HG03439 (cell line): ENCODE measurements around the gene LARP7.
A peak's percentile ranks its signal among the peaks of the same experiment; 100 is the strongest.
"Not testable (repeated sequence)": the region's sequence is repeated elsewhere in the genome, so short reads cannot be mapped to it uniquely, and the experiment has no call there.

ENCODE experiments used
- ATAC-seq: cut with Tn5 transposase; IDR thresholded peaks from one replicate; pipeline ENCODE4 v1.9.1; 2021; ENCODE audit warnings: mild to moderate bottlenecking, moderate library complexity; ENCODE audit not compliant: unreplicated experiment

LARP7 gene

GRCh38 chr4:112636688-112637551 lies at the start of gene LARP7, which contains the start of gene ZGRF1:
Gene LARP7 (plus strand): TSS chr4:112637143. CDS start chr4:112644670, 7,527 bp downstream.
Gene ZGRF1 (minus strand): TSS chr4:112636909. CDS start chr4:112633176, 3,733 bp downstream.
- ATAC-seq, result peak; percentile 90

GRCh38 chr4:112589206-112589605 lies 47.7 kb upstream of the LARP7 start:
- no peak for ATAC-seq

GRCh38 chr4:112591593-112591992 lies 45.4 kb upstream of the LARP7 start:
- no peak for ATAC-seq

GRCh38 chr4:112592717-112593116 lies 44.2 kb upstream of the LARP7 start:
- ATAC-seq, result no peak

DNA sequence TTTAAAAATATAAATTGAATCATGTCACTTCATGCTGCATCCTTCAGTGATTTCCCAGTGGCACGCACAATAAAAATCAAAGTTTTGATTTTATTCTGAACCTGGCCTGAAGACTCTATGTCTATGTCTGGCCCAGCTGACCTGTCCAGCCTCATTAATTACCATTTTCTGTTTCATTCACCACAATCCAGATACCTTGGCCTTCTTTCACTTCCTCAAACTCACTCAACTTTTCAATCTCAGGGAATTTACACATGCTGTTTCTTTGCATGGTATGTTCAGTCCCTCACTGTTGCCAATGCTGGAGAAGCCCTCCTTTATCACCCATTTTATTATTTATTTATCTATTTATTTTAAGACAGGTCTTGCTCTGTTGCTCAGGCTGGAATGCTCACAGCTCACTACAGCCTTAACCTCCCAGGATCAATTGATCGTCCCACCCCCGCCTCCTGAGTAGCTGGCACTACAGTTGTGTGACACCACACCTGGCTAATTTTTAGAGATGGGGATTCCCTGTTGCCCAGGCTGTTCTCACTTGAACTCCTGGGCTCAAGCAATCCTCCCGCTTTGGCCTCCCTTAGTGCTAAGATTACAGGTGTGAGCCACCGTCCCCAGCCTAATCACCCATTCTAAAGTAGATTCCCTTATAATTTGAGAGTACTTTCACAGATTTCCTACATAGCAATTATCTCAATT lies 43.4 kb upstream of the LARP7 start:
- no peak for ATAC-seq

DNA sequence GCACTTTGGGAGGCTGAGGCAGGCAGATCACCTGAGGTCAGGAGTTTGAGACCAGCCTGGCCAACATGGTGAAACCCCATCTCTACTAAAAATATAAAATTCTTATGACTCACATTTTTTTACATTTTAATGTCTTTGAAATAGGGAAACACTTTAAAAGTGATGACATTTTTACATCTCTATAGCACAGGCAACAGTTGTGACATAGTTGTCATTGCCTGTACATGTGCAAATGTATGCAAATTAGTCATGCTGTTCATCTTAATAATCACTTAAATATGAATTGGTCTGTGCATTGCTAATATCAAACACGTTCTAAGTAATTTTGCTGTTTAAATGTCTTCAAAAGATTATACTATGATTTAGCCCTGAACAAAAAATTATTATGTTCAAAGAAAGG lies 42.0 kb upstream of the LARP7 start:
- ATAC-seq, result no peak

DNA sequence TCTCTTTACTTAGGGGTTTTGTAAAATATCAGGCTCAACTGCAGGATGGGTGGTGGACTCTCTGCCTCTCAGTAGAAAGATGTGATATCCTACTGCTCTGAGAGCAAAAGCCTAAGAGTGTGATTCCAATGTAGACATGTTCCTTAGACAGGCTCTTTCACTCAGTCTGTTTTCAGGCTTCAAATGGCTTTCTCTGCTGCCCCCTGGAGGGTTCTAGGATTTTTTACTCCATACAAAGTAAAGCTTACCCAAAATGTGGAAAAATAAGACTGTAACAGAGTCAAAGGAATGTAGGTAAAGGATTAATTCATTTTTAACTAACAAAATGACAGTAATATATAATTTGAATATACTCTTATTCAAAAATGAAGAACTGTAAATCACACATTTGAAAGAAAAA lies 32.4 kb upstream of the LARP7 start:
- no peak for ATAC-seq

GRCh38 chr4:112612814-112613213 lies 24.1 kb upstream of the LARP7 start:
- not testable (repeated sequence) for ATAC-seq

GRCh38 chr4:112616984-112617383 lies 20.0 kb upstream of the LARP7 start:
- no peak for ATAC-seq

GRCh38 chr4:112626228-112626627 lies 10.7 kb upstream of the LARP7 start:
- ATAC-seq, result no peak

DNA sequence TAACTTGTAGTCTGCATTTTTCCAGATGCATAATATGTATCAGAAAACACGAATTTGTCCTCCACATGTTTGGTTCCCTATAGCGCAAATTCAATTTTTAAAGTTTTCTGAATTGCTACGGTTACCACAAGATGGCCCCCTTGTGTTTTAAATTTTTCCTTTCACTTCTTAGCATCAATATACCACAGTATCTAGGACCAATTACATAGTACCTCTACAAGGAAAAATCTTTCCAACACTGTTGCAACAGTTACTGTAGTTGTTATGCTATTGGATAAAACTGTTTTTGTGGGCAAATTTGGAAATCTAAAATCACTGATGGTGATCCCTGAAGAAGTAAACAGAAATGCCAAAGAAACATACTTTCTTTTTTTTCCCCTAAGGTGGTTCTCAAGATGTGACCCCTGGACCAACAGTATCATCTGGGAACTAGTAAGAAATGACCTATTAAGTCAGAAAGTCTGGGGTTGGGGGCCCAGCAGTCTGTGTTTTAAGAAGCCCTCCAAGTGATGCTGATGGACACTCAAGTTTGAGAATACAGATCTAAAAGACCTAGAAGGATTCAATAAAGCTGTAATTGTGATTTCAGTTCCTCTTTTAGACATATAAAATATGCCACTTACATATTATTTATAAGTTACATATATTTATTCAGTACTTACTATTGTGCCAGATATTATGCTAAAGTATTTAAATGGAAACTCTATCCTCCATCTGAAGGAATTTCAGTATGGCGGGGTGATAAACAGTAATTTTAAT lies 3.3 kb upstream of the LARP7 start:
- no peak for ATAC-seq

DNA sequence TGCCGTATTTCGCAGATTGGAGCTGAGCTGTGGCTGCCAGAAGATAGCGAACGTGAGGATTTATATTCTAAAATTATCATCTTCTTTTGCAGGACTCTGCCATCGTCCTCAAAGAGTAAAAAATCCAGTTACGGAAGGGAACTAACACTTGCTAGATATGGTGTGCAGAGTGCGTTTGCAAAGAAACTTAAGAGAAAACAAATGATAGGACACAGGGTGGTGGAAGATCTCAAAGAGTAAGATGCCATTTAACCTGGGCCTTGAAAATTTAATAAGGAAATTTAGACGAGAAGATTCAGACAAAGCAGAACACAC lies 566 bp downstream of the LARP7 start:
- peak; percentile 4 for ATAC-seq

DNA sequence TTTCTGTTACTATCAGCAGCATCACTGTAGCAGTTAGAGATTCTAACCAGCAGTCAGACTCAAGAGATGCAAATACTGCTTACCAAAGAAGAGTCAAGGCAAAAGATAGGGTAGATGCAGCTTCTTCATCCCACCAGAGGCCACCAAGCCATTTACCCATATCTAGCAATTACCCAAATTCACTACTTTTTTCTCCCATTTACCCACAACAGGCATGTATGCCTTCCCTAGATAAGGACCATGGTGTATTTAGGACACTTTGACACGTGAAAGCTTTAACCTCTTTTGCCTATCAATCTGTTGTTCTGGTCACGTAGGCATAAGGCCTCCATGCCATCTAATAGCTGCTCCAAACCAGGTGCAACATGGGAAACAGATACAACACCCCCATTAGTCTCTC lies 5.6 kb downstream of the LARP7 start:
- no peak for ATAC-seq

- not testable (repeated sequence) for ATAC-seq
Observed at GRCh38 chr4:112644595-112645535, 7.9 kb downstream of the LARP7 start.

GRCh38 chr4:112645541-112646329 lies 8.8 kb downstream of the LARP7 start:
- ATAC-seq, result no peak

GRCh38 chr4:112646632-112647537 lies 9.9 kb downstream of the LARP7 start:
- no peak for ATAC-seq

DNA sequence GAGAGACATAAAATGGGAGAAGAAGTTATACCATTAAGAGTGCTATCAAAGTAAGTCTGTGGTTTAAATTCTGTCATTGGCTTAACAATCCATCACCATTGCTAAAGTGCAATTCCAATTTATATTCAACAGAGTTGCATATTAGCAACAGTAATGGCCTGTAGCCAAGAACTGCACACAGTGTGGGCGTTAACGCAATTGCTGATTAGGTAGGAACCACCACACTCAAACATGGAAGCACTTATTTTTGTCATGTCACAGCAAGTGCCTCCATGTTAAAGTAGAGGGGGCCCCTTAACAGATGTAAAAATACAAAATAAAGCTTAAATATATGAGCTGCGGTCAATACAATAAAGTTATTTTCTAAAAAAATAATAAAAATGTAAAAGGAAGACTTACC lies 10.8 kb downstream of the LARP7 start:
- ATAC-seq, result no peak

- ATAC-seq, result no peak
Observed at GRCh38 chr4:112648263-112649054, 11.5 kb downstream of the LARP7 start.
